MCF 10A (cell line): ENCODE measurements around the gene PTTG1IP. TPM values are rescaled to one million over a fixed set of nuclear protein-coding genes. Genes with fewer than 3 reads are reported as not detected.

ENCODE experiments used
- BruUV-seq: library from RNA; stranded (reverse); fragments of 400-500 nt; replicated peaks from 2 replicates; lab custom pipeline; 2021; lab: Mats Ljungman, UMichigan
- CTCF ChIA-PET: fragments of 300-600 bp; sonication (Branson Sonifier 250); formaldehyde crosslinking; extraction: SDS; loops from one replicate; lab custom pipeline; 2021; ENCODE audit warnings: antibody characterized with exemption, inconsistent platforms; lab: Yijun Ruan, JAX
- POLR2A ChIA-PET: fragments of 300-600, 350-650 bp; sonication (Branson Sonifier 250); formaldehyde crosslinking; extraction: SDS; loops from one replicate; lab custom pipeline; 2020; ENCODE audit warnings: antibody characterized with exemption, inconsistent platforms; lab: Yijun Ruan, JAX
- DNase-seq: peaks from one replicate; pipeline ENCODE4 v3.0.0-alpha.2; 2018; ENCODE audit not compliant: unreplicated experiment
- H3K27ac Mint-ChIP-seq: one replicate; pipeline ENCODE4 v1.8.0; 2022; ENCODE audit warnings: mild to moderate bottlenecking, low read depth, mixed read lengths; ENCODE audit not compliant: unreplicated experiment
- H3K27me3 Mint-ChIP-seq: one replicate; pipeline ENCODE4 v1.8.0; 2022; ENCODE audit warnings: mixed read lengths; ENCODE audit not compliant: insufficient read depth, unreplicated experiment
- H3K36me3 Mint-ChIP-seq: one replicate; pipeline ENCODE4 v1.8.0; 2022; ENCODE audit warnings: mild to moderate bottlenecking, moderate library complexity, mixed read lengths; ENCODE audit not compliant: insufficient read depth, unreplicated experiment
- H3K4me1 Mint-ChIP-seq: one replicate; pipeline ENCODE4 v1.8.0; 2022; ENCODE audit warnings: mixed read lengths; ENCODE audit not compliant: insufficient read depth, unreplicated experiment
- H3K4me3 Mint-ChIP-seq: one replicate; pipeline ENCODE4 v1.8.0; 2022; ENCODE audit warnings: mild to moderate bottlenecking, moderate library complexity, mixed read lengths; ENCODE audit not compliant: unreplicated experiment
- H3K9me3 Mint-ChIP-seq: one replicate; pipeline ENCODE4 v1.8.0; 2022; ENCODE audit warnings: mixed read lengths; ENCODE audit not compliant: unreplicated experiment
- CTCF ChIP-seq: fragments of 200-600 bp; IDR thresholded peaks from one replicate; pipeline ENCODE4 v1.8.0; 2022; ENCODE audit warnings: antibody characterized with exemption, mild to moderate bottlenecking; ENCODE audit not compliant: unreplicated experiment
- intact Hi-C: fragments of 100-400 bp; cut with micrococcal nuclease; formaldehyde crosslinking; loops from 2 replicates; pipeline ENCODE4 v1.14.1; 2022
- total RNA-seq: library from RNA; stranded (reverse); gene quantifications from 2 replicates; pipeline ENCODE4 v1.2.3, GENCODE V29; 2022

Gene PTTG1IP
- total RNA-seq, 1 experiment from 2014 or later: 338 TPM

GRCh38 chr21:44872649-44873355 lies 688 bp downstream of the PTTG1IP start:
- Mint-ChIP-seq H3K27ac (peak overlapping the region; percentile 89), H3K36me3 (peaks cover 38% of the 10 kb centered on the region), H3K9me3 (no peaks in the 10 kb centered on the region), H3K4me3 (peak overlapping the region; percentile 80), H3K27me3 (no peaks in the 10 kb centered on the region), H3K4me1 (peaks cover 39% of the 10 kb centered on the region)
- no peak for DNase-seq
- ChIA-PET POLR2A (interaction anchor here (0.6 to 13.5 kb wide), 22 partner anchors 10 to 1105 kb away, joined by 3 to 161 read pairs (median 5); partner anchors contain the start of genes SLX9 and UBE2G2), CTCF (interaction anchor here (0.6 to 3.3 kb wide), 10 partner anchors 10 to 227 kb away, joined by 3 to 18 read pairs (median 4); no protein-coding TSS in a partner anchor)
- no peak for TF ChIP-seq CTCF
- no TSS peak for BruUV-seq
- intact Hi-C loops: loop anchor here (2.0 to 5.0 kb wide), 4 partner anchors 26 to 264 kb away; partner anchors contain the start of gene SUMO3

GRCh38 chr21:44872323-44872648 lies 1.2 kb downstream of the PTTG1IP start:
- BruUV-seq: no TSS peak
- TF ChIP-seq CTCF: no peak
- Mint-ChIP-seq H3K27me3 (no peaks in the 10 kb centered on the region), H3K36me3 (peaks cover 38% of the 10 kb centered on the region), H3K9me3 (no peaks in the 10 kb centered on the region), H3K27ac (peak overlapping the region; percentile 89), H3K4me3 (peak overlapping the region; percentile 80), H3K4me1 (peaks cover 44% of the 10 kb centered on the region)
- intact Hi-C loops: loop anchor here (2.0 to 5.0 kb wide), 4 partner anchors 25 to 265 kb away; partner anchors contain the start of gene SUMO3
- POLR2A ChIA-PET: interaction anchor here (0.7 to 13.5 kb wide), 17 partner anchors 10 to 984 kb away, joined by 3 to 161 read pairs (median 5); partner anchors contain the start of genes SLX9 and UBE2G2
- CTCF ChIA-PET: interaction anchor here (0.6 to 3.3 kb wide), 7 partner anchors 11 to 228 kb away, joined by 3 to 18 read pairs (median 4); no protein-coding TSS in a partner anchor
- peak; percentile 34 for DNase-seq

- BruUV-seq: TSS peak; percentile 17
- peaks cover 38% of the 10 kb centered on the region for H3K36me3 Mint-ChIP-seq
- TF ChIP-seq CTCF: no peak
- CTCF ChIA-PET: interaction anchor here (0.8 to 3.3 kb wide), 6 partner anchors 11 to 76 kb away, joined by 3 to 18 read pairs (median 4); no protein-coding TSS in a partner anchor
- H3K27ac Mint-ChIP-seq: peak overlapping the region; percentile 89
- H3K27me3 Mint-ChIP-seq: no peaks in the 10 kb centered on the region
- intact Hi-C loops: loop anchor here (2.0 to 5.0 kb wide), 5 partner anchors 25 to 266 kb away; partner anchors contain the start of gene SUMO3
- H3K4me1 Mint-ChIP-seq: peaks cover 47% of the 10 kb centered on the region
- POLR2A ChIA-PET: interaction anchor here (0.7 to 13.5 kb wide), 18 partner anchors 8 to 984 kb away, joined by 3 to 161 read pairs (median 5); partner anchors contain the start of genes CFAP410, SLX9 and UBE2G2
- peak overlapping the region; percentile 80 for H3K4me3 Mint-ChIP-seq
- H3K9me3 Mint-ChIP-seq: no peaks in the 10 kb centered on the region
- DNase-seq: peak; percentile 89
Observed at GRCh38 chr21:44871576-44872269, 1.8 kb downstream of the PTTG1IP start.
